Left renal cortex interstitium (tissue), 4 donors: ENCODE results near the gene PPARGC1A. TPM values are rescaled to one million over a fixed set of nuclear protein-coding genes. Genes with fewer than 3 reads are reported as not detected.

Source experiments
- DNase-seq, 4 donors: peaks; one replicate each; pipeline ENCODE4 v3.0.0-alpha.2; 2013; ENCODE audit warnings: low read depth in 4 of 4, low spot score in 2 of 4, missing footprints in 1 of 4
- polyA plus RNA-seq, 4 donors: library from polyadenylated mRNA; unstranded; fragments of 120-200 nt; gene quantifications; one replicate each; pipeline ENCODE4 v1.2.1, GENCODE V29; 2013; ENCODE audit not compliant: insufficient read length in 4 of 4

The PPARGC1A gene
- polyA plus RNA-seq, 4 donors, result 24.5 to 30.8 (median 28.8) TPM

GRCh38 chr4:23779839-23780238 is 110.0 kb downstream of the PPARGC1A start:
- no peak for DNase-seq

- no peak for DNase-seq
Observed at GRCh38 chr4:23779422-23779821, 110.4 kb downstream of the PPARGC1A start.

DNA sequence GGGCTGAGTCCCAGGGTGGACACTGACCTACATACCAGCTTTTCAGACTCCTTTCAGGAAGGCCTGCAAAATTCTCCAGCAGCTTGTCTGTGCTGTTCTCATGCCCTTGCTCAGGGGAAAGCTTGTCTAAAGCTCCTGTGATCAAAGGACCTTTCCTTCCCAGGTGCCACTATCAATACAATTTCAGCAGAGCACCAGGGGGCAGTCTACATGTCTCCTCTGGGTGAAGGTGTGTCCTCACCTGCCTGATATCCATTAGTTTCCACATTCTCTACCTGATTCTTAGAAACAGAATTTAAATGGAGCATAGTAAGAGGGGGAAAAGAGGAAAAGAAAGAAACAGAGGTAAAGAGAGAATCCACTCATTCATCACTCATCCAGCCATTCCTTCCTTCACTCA is 114.2 kb downstream of the PPARGC1A start:
- DNase-seq, result no peak

DNA sequence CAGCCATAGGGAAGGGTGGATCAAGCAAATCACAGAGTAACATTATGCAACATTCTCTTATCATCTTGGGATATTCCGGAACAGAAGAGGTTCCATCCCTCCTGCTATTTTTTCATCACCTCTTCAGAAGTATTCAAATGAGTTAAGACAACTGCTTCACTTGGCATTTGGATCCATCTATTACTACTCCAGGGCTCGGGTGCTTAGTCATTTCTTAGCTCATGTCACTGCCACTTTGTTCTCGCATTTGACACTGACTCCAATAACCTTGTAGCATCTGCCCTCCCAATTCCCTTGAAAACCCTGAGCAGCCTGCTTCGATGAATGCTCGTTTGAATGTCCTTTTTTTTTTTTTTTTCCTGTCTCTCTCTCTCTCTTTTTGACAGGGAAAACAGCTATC is 114.9 kb downstream of the PPARGC1A start:
- no peak for DNase-seq

DNA sequence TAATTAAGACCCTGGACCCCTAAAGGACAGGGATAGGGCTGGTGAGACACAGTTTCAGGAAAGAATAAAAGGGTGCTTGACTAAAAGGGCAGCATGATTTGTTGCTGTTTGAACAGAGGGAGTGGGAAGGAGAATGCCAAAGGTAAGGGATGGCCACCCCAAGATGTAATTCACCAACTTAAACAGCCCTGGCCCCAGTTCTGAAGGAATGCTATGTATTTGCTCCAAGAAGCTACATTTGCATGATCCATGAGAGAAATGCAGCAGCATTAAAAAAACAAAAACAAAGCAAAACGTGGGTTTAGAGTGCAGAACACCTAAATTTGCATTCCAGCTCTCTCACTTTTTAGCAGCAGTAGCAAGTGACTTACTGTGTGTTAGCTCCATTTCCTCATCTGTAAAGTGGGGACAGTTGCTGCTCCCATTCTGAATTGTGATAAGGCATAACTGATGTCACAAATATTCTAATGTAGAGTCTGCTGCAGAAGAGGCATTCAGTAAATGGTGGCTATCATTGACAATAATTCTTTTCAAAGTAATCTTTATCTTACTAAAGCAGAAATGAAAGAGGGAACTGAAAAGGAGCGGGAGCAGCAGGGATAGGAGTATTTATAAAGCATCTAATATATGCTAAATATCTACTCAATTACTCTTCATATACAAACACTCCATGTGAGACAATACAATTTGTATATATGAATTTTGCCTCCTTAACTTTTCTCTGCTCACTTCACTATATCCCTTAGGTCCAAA is 115.8 kb downstream of the PPARGC1A start:
- no peak for DNase-seq

GRCh38 chr4:23770011-23770410 is 119.8 kb downstream of the PPARGC1A start:
- DNase-seq, result no peak

DNA sequence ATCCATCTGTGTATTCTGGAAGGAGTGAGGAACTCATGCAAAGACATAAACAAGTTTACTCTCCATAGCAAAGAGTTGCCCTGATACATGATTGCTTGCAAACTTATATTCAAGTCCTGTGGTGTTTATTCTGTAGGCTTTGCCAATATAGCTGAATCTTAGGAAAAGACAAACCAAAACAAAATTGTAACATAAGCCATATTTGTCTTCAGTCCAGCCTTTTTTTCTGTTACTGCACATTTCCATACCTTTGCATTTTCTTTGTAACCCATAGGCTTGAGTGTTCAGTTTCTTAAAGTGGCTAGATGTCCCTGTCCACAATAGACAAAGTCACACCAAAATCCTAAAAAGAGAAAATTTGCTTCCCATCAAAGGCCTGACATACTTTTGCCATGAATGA is 120.4 kb downstream of the PPARGC1A start:
- no peak for DNase-seq

DNA sequence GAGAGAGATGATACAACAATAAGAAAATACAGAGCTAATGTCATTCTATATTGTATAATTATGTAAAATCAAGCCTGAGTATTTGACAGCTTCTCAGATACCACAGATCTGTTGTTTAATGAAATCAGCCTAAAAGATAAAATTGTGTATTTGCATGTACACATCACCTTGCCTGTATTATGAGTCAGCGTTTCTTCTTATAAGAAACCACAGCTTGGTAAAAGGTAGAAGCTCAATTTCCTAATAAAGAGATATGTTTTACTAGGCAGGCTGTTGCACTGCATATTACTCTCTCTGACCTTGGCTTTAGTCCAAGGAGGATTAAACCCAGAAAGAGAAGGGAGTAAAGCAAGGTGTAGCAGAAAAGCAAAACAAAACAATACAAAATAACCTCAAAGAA is 121.3 kb downstream of the PPARGC1A start:
- no peak for DNase-seq

DNA sequence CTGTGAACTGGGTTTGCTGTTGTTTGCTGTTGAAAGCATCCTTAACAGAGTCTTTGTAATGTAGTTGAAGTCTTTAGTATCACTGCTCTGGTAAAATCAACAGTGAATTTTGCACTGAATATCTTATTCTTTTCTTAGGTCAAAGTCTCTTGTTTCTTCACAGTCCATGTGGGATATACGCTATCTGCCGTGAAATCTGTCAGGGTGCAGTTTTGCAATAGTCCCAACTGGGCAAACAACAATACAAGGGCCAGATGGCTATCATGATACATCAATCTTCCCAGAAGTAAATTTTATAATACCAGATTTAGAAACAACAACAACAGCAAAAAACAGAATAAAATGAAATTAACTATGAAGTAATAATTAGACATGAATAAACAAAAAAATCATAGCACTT is 123.5 kb downstream of the PPARGC1A start:
- no peak for DNase-seq

- no peak for DNase-seq
Observed at GRCh38 chr4:23763559-23763958, 126.3 kb downstream of the PPARGC1A start.

GRCh38 chr4:23762551-23762950 is 127.3 kb downstream of the PPARGC1A start:
- DNase-seq, result no peak

DNA sequence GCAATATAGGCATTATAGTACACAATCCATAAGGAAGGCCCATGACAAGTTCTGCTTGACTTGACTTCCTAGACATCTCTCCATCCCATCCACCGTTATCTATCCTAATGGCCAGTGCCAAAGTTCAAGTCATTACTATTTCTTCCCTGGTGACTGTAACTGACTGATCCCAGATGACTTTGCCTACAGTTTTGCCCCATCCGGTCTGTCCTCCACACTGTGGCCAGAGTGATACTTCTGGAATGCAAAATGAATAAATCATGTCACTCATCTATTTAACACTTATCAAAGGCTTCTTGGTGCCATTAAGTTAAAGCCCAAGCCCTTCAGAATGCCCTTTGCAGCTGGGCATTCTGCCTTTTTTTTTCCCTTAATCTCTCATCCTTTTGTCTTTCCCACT is 130.8 kb downstream of the PPARGC1A start:
- no peak for DNase-seq

- DNase-seq, result no peak
Observed at GRCh38 chr4:23754688-23755087, 135.2 kb downstream of the PPARGC1A start.

DNA sequence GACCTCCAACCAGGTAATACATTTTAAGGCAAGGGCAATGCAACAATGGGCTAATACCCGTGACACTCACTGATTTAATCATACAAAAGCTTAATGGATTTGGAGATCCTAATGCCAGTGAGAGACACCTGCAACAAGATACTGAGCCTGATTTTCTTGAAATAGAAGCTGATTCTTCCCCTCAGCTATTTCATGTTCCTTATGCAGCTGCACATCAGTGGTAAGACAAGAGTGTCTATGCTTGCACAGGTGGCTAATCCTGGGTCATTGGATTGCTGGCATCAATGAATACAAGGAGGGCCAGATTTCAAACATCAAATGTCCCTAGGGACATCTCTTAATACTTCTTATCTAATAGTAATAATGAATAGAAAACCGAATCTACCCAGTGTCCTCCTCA is 139.7 kb downstream of the PPARGC1A start:
- no peak for DNase-seq

GRCh38 chr4:23747281-23747735 is 142.5 kb downstream of the PPARGC1A start:
- no peak for DNase-seq

DNA sequence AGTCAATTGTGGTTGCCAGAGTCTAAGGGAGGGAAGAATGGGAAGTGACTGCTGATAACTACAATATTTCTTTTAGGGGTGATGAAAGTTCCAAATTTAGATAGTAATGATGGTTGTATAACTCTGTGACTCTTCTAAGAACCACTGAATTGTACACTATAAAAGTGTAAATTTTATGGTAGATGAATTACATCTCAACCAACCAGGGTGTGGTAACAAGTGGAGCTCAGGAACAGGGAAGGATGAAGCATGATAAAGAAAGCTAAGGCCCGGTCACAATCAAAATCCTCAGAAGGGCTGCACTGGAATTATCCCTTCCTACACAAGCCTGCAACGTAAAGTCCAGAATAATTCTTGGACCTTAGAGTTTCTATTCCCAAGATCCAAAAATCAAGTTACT is 143.2 kb downstream of the PPARGC1A start:
- no peak for DNase-seq

DNA sequence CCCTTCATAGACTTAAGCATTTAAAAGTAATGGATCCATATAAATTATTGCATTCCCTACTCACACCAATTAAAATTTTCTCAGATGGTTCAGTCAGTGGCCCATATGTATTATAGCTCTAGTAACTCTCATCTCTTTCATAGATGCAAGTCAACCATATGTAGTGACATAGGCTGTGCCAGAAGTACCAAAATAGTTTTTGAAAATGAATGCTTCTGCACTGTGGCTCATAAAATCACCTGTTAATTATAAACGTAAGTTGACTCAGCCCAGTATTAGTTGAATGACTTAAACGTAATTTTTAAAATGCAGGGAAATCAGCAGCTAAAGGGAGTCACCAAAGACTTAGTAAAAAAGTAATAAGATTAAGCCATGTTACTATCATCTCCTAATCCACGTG is 143.8 kb downstream of the PPARGC1A start:
- DNase-seq, result no peak

DNA sequence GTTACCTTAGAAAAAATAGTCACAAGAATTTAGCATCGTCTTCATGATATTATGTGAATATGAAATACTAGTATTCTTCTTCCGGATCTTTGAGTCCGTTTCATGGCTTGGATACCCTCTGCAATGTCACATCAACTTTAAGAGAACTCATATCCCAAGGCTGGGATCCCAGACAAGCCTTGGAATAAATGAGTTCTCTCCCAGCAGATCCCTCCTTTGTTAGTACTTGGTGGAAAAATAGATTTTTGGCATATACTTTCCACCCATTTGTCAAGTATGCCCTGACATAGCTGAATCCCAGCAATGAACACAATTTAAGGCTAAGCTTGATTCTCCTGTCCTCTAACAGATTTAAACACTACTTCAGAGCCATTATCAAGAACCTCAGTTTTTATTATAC is 144.5 kb downstream of the PPARGC1A start:
- no peak for DNase-seq
